Tibial nerve (tissue), 4 donors: Measurements from ENCODE around the gene CLEC17A. TPM values are rescaled to one million over a fixed set of nuclear protein-coding genes. Genes with fewer than 3 reads are reported as not detected.
"Not testable (repeated sequence)": the region's sequence is repeated elsewhere in the genome, so short reads cannot be mapped to it uniquely, and the experiment has no call there.

Experiments
- DNase-seq, 2 donors: peaks; one replicate each; pipeline ENCODE4 v3.0.0-alpha.2; 2019; ENCODE audit warnings: low spot score in 2 of 2
- H3K27ac ChIP-seq, 4 donors: fragments of 200-600 bp; sonication (generic) in 3 of 4; one replicate each; pipeline ENCODE4 v1.5.1; 2017 to 2019; ENCODE audit warnings: mild to moderate bottlenecking in 1 of 4
- H3K27me3 ChIP-seq, 2 donors: fragments of 200-600 bp; sonication (generic) in 1 of 2; one replicate each; pipeline versions ENCODE4 v1.5.1 to v1.6.0; 2017 to 2019
- H3K36me3 ChIP-seq, 3 donors: fragments of 200-600 bp; sonication (generic); one replicate each; pipeline ENCODE4 v1.5.1; 2018 to 2019
- H3K4me1 ChIP-seq, 4 donors: fragments of 200-600 bp; sonication (generic) in 3 of 4; one replicate each; pipeline ENCODE4 v1.5.1; 2017 to 2019
- H3K4me3 ChIP-seq, 4 donors: fragments of 200-600 bp; sonication (generic) in 3 of 4; one replicate each; pipeline ENCODE4 v1.5.1; 2017 to 2019; ENCODE audit warnings: mild to moderate bottlenecking in 1 of 4, moderate library complexity in 1 of 4
- H3K9me3 ChIP-seq, 4 donors: fragments of 200-600 bp; sonication (generic) in 3 of 4; one replicate each; pipeline ENCODE4 v1.5.1; 2017 to 2019
- EP300 ChIP-seq, 2 donors: sonication (generic); formaldehyde crosslinking; IDR thresholded peaks; one replicate each; pipeline ENCODE4 v1.6.1; 2017; ENCODE audit warnings: antibody characterized with exemption in 2 of 2, mild to moderate bottlenecking in 1 of 2
- POLR2A ChIP-seq, 2 donors: fragments of 450-650 bp; IDR thresholded peaks; one replicate each; pipeline ENCODE4 v1.6.1; 2017; ENCODE audit warnings: antibody characterized with exemption in 2 of 2, mild to moderate bottlenecking in 2 of 2, moderate library complexity in 2 of 2
- WGBS, 2 donors: methylation state at CpG; one replicate each; pipeline ENCODE4 v1.1.5; 2018; 5-methylcytosine and 5-hydroxymethylcytosine counted together
- total RNA-seq, 4 donors: library from RNA; depleted of rRNA; stranded (reverse); fragments of >200 nt; gene quantifications; one replicate each; pipeline ENCODE4 v1.1.0, GENCODE V29; 2016
- TF ChIP-seq, protein P1 (sequence below), 5 experiments: fragments of 200-600 bp in 3 of 5; fragments of 450-650 bp in 2 of 5; sonication (generic) in 3 of 5; IDR thresholded peaks; one replicate each; pipeline ENCODE4 v1.5.1; 2016 to 2019; ENCODE audit warnings: antibody characterized with exemption in 5 of 5, mild to moderate bottlenecking in 3 of 5, moderate library complexity in 2 of 5

CLEC17A gene
- total RNA-seq, 4 donors from 2014 or later, result 0.60 TPM; not detected in 3

- TF ChIP-seq, protein P1, sequence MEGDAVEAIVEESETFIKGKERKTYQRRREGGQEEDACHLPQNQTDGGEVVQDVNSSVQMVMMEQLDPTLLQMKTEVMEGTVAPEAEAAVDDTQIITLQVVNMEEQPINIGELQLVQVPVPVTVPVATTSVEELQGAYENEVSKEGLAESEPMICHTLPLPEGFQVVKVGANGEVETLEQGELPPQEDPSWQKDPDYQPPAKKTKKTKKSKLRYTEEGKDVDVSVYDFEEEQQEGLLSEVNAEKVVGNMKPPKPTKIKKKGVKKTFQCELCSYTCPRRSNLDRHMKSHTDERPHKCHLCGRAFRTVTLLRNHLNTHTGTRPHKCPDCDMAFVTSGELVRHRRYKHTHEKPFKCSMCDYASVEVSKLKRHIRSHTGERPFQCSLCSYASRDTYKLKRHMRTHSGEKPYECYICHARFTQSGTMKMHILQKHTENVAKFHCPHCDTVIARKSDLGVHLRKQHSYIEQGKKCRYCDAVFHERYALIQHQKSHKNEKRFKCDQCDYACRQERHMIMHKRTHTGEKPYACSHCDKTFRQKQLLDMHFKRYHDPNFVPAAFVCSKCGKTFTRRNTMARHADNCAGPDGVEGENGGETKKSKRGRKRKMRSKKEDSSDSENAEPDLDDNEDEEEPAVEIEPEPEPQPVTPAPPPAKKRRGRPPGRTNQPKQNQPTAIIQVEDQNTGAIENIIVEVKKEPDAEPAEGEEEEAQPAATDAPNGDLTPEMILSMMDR (IDR thresholded peaks at IDR 0.05), result peak in 1 of 5 experiments; percentile 10
- Histone ChIP-seq H3K4me1 (peaks cover 2 to 33% (median 6%) of the 10 kb centered on the region in 4 donors), H3K36me3 (peaks cover 0 to 33% (median 0%) of the 10 kb centered on the region in 3 donors)
- not testable (repeated sequence) for H3K9me3 ChIP-seq, H3K4me3 ChIP-seq, DNase-seq, H3K27me3 ChIP-seq, H3K27ac ChIP-seq
- WGBS, 2 donors, result 55 to 69% methylated on average over 12 of the region's 12 CpGs
These were observed 31.5 kb upstream of the CLEC17A start for GRCh38 chr19:14551134-14552005.

- Histone ChIP-seq H3K36me3 (peaks cover 0 to 33% (median 0%) of the 10 kb centered on the region in 3 donors), H3K4me1 (peaks cover 3 to 39% (median 12%) of the 10 kb centered on the region in 4 donors)
- not testable (repeated sequence) for H3K4me3 ChIP-seq, H3K27me3 ChIP-seq, DNase-seq, H3K27ac ChIP-seq, H3K9me3 ChIP-seq
- 80 to 81% methylated on average over 8 of the region's 8 CpGs for WGBS, 2 donors
These were observed 30.9 kb upstream of the CLEC17A start for GRCh38 chr19:14552006-14552360.

DNA sequence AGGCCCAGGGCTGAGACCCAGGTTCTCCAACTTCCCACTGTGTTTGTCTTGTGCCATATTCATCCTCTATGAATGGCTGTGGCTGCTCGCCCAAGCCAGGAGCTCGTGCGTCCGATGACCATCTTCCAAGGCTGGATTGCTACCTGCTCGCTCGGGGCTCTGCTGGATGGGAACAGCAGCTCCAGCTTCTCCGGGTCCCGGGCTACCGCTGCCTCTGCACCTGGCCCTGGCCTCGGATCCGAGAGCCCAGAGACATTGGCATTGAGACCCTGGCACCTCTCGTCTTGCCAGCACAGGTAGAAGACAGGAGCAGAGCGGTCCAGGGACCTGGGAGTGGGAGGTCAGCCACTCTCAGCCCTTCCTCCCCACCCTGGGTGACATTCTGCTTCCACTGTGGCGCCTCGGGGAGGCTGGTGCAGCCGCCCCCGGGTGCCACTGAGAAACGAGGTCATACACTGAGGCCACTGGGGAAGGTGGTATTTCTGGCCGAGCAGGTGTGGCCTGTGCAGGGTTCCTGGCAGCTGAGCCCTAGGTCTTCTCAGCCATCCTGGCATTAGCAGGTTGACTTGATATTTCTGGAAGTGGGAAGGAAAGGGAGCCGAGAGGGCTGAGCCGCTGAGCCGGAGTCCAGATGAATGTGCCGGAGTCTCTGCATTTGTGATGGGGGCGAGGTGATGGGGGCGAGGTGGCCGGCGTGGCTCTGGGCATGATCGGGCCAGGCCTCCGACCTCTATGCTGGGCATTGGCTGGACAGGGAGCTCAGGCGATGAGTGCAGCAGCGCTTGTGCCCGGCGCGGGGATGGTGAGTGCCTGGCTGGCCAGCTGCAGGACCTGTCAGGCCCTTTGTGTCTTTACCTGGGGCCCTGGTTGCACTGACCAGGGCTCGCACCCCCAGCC, 29.6 kb upstream of the CLEC17A start:
- WGBS, 2 donors, result 90 to 92% methylated on average over 23 to 31 of the region's 35 CpGs
- no peak for DNase-seq
- H3K9me3 ChIP-seq, result no peaks in the 10 kb centered on the region
- no peak overlapping the region for H3K4me3 ChIP-seq
- peaks cover 0 to 31% (median 0%) of the 10 kb centered on the region in 3 donors for H3K36me3 ChIP-seq
- peaks cover 3 to 42% (median 14%) of the 10 kb centered on the region in 4 donors for H3K4me1 ChIP-seq
- no peak overlapping the region for H3K27ac ChIP-seq
- TF ChIP-seq, protein P1 (IDR thresholded peaks at IDR 0.05), result no peak
- no peak for TF ChIP-seq POLR2A (IDR thresholded peaks at IDR 0.05)
- no peak for TF ChIP-seq EP300 (IDR thresholded peaks at IDR 0.05)
- H3K27me3 ChIP-seq, result no peaks in the 10 kb centered on the region

DNA sequence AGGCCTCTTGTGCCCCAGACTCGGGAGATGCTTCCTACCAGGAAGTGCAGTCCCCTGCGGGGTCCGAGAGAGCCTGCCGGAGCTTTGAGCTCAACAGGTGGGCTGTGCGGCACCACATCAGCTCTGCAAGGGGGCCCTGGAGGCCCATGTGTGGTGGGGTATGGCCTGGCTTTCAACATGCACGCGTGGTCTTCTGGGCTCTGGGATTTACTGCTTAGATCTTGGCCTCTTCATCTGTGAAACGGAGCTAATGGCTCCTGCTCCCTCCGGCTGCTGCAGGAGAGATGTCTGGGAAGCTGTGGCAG, 29.0 kb upstream of the CLEC17A start:
- peaks cover 0 to 25% (median 0%) of the 10 kb centered on the region in 3 donors for H3K36me3 ChIP-seq
- no peaks in the 10 kb centered on the region for H3K27me3 ChIP-seq
- peaks cover 3 to 42% (median 14%) of the 10 kb centered on the region in 4 donors for H3K4me1 ChIP-seq
- DNase-seq, result no peak
- no peaks in the 10 kb centered on the region for H3K9me3 ChIP-seq
- TF ChIP-seq EP300 (IDR thresholded peaks at IDR 0.05), result no peak
- no peak for TF ChIP-seq POLR2A (IDR thresholded peaks at IDR 0.05)
- TF ChIP-seq, protein P1 (IDR thresholded peaks at IDR 0.05), result no peak
- H3K4me3 ChIP-seq, result no peak overlapping the region
- WGBS, 2 donors, result 55% methylated on average over 6 of the region's 9 CpGs; no CpG with 5 or more reads in 1 of the 2 donors
- H3K27ac ChIP-seq, result no peak overlapping the region

GRCh38 chr19:14554382-14554812, 28.5 kb upstream of the CLEC17A start:
- DNase-seq, result no peak
- Histone ChIP-seq H3K27ac (no peak overlapping the region), H3K4me3 (no peak overlapping the region), H3K4me1 (peaks cover 3 to 42% (median 14%) of the 10 kb centered on the region in 4 donors), H3K27me3 (no peaks in the 10 kb centered on the region), H3K36me3 (peaks cover 0 to 20% (median 0%) of the 10 kb centered on the region in 3 donors), H3K9me3 (no peaks in the 10 kb centered on the region)
- WGBS, 2 donors, result 43 to 66% methylated on average over 3 to 6 of the region's 6 CpGs
- TF ChIP-seq, protein P1 (IDR thresholded peaks at IDR 0.05), result no peak
- TF ChIP-seq POLR2A (IDR thresholded peaks at IDR 0.05) (no peak), EP300 (IDR thresholded peaks at IDR 0.05) (no peak)
